ENCODE measurements around the gene ZCCHC24.

ZCCHC24 gene

GRCh38 chr10:79410315-79411094 is 34.9 kb downstream of the ZCCHC24 start:
- DNase-seq (no peak), ATAC-seq (no peak)

GRCh38 chr10:79409726-79410085 is 35.7 kb downstream of the ZCCHC24 start:
- DNase-seq (no peak), ATAC-seq (no peak)

GRCh38 chr10:79409038-79409725 is 36.2 kb downstream of the ZCCHC24 start:
- no peak for DNase-seq
- no peak for ATAC-seq

GRCh38 chr10:79407811-79408795 is 37.3 kb downstream of the ZCCHC24 start:
- DNase-seq (no peak), ATAC-seq (no peak)

GRCh38 chr10:79407423-79407796 is 38.0 kb downstream of the ZCCHC24 start:
- DNase-seq (no peak), ATAC-seq (no peak)

GRCh38 chr10:79406683-79407422 is 38.6 kb downstream of the ZCCHC24 start:
- DNase-seq = no peak
- ATAC-seq = no peak

GRCh38 chr10:79405995-79406515 is 39.4 kb downstream of the ZCCHC24 start:
- DNase-seq (no peak), ATAC-seq (no peak)

- ATAC-seq (no peak), DNase-seq (no peak)
These were observed 40.0 kb downstream of the ZCCHC24 start for GRCh38 chr10:79405221-79405994.

GRCh38 chr10:79404690-79405131 is 40.7 kb downstream of the ZCCHC24 start:
- DNase-seq (no peak), ATAC-seq (no peak)

- DNase-seq (no peak), ATAC-seq (no peak)
These were observed 41.2 kb downstream of the ZCCHC24 start for GRCh38 chr10:79404231-79404609.

GRCh38 chr10:79403441-79404230 is 41.8 kb downstream of the ZCCHC24 start:
- no peak for DNase-seq

GRCh38 chr10:79402951-79403350 is 42.5 kb downstream of the ZCCHC24 start:
- DNase-seq = no peak
- no peak for ATAC-seq

More at GRCh38 chr10:79403441-79404230, 41.8 kb downstream of the ZCCHC24 start:
- ATAC-seq = no peak

- no peak for ATAC-seq
- DNase-seq = no peak
These were observed 42.8 kb downstream of the ZCCHC24 start for GRCh38 chr10:79402625-79402946.

GRCh38 chr10:79401015-79401921 is 44.2 kb downstream of the ZCCHC24 start:
- DNase-seq = no peak
- no peak for ATAC-seq

GRCh38 chr10:79400146-79401004 is 45.0 kb downstream of the ZCCHC24 start:
- ATAC-seq = peak; percentile 65
- peak; percentile 79 for DNase-seq

GRCh38 chr10:79399223-79399831 is 46.1 kb downstream of the ZCCHC24 start:
- DNase-seq (no peak), ATAC-seq (no peak)

GRCh38 chr10:79398642-79399041 is 46.8 kb downstream of the ZCCHC24 start:
- no peak for ATAC-seq
- no peak for DNase-seq
